OCI-LY7 (cell line): ENCODE measurements around the gene RUSC1. TPM values are rescaled to one million over a fixed set of nuclear protein-coding genes. Genes with fewer than 3 reads are reported as not detected.

Experiments
- BruUV-seq: library from RNA; stranded (reverse); fragments of 400-500 nt; replicated peaks from 2 replicates; lab custom pipeline; 2021; lab: Mats Ljungman, UMichigan
- CTCF ChIA-PET: fragments of 300-600 bp; sonication (Branson Sonifier 250); formaldehyde crosslinking; loops from one replicate; lab custom pipeline; 2022; ENCODE audit warnings: antibody characterized with exemption; ENCODE audit not compliant: unreplicated experiment; lab: Charles Lee
- POLR2A ChIA-PET: fragments of 300-600 bp; sonication (Branson Sonifier 250); formaldehyde crosslinking; loops from one replicate; lab custom pipeline; 2022; ENCODE audit warnings: antibody characterized with exemption; lab: Charles Lee
- DNase-seq: peaks from one replicate; pipeline ENCODE4 v3.0.0-alpha.2; 2015; ENCODE audit warnings: low spot score
- H2AFZ ChIP-seq: fragments of 200-600 bp; sonication (generic), shearing (Covaris generic); 2 replicates; pipeline ENCODE4 v1.6.1; 2014; ENCODE audit warnings: mild to moderate bottlenecking, antibody characterized with exemption, low read length, moderate library complexity
- H3K27ac ChIP-seq: fragments of 200-600 bp; sonication (generic); 2 replicates; pipeline ENCODE4 v1.5.1; 2014; ENCODE audit warnings: mixed run types, low read depth, mild to moderate bottlenecking, moderate library complexity, low read length, inconsistent platforms; ENCODE audit not compliant: poor library complexity, severe bottlenecking
- H3K36me3 ChIP-seq: fragments of 200-600 bp; sonication (generic); 2 replicates; pipeline ENCODE4 v1.6.1; 2014; ENCODE audit warnings: mild to moderate bottlenecking, antibody characterized with exemption, low read length, moderate library complexity, mixed read lengths; ENCODE audit not compliant: insufficient read depth
- H3K4me1 ChIP-seq: fragments of 200-600 bp; sonication (generic); 2 replicates; pipeline ENCODE4 v1.5.1; 2014; ENCODE audit warnings: mild to moderate bottlenecking, low read length; ENCODE audit not compliant: insufficient read depth, poor library complexity, severe bottlenecking
- H3K4me2 ChIP-seq: fragments of 200-600 bp; sonication (generic); 2 replicates; pipeline ENCODE4 v1.6.1; 2014; ENCODE audit warnings: mild to moderate bottlenecking, low read length
- H3K4me3 ChIP-seq: fragments of 200-600 bp; sonication (generic); 2 replicates; pipeline ENCODE4 v1.5.1; 2014; ENCODE audit warnings: mild to moderate bottlenecking, low read depth, low read length; ENCODE audit not compliant: poor library complexity, severe bottlenecking
- H3K79me2 ChIP-seq: fragments of 200-600 bp; sonication (generic); 2 replicates; pipeline ENCODE4 v1.6.1; 2016; ENCODE audit warnings: low read depth, mild to moderate bottlenecking, low read length, moderate library complexity, mixed read lengths; ENCODE audit not compliant: insufficient read depth
- H3K9me2 ChIP-seq: fragments of 200-600 bp; sonication (generic); 2 replicates; pipeline ENCODE4 v1.6.1; 2016; ENCODE audit warnings: mild to moderate bottlenecking, low read length, mixed read lengths; ENCODE audit not compliant: insufficient read depth
- H3K9me3 ChIP-seq: fragments of 200-600 bp; sonication (generic); 2 replicates; pipeline ENCODE4 v1.6.1; 2014; ENCODE audit warnings: mild to moderate bottlenecking, mixed run types, low read length, mixed read lengths
- H4K20me1 ChIP-seq: fragments of 200-600 bp; sonication (generic); 2 replicates; pipeline ENCODE4 v1.6.1; 2014; ENCODE audit warnings: mild to moderate bottlenecking, antibody characterized with exemption, low read length, moderate library complexity, mixed read lengths; ENCODE audit not compliant: insufficient read depth
- EZH2phosphoT487 ChIP-seq: fragments of 200-600 bp; sonication (generic); IDR thresholded peaks from 2 replicates; pipeline ENCODE4 v1.6.1; 2018; ENCODE audit warnings: low read depth, borderline replicate concordance, mild to moderate bottlenecking, mixed run types, antibody characterized with exemption, low read length, moderate library complexity, mixed read lengths
- intact Hi-C: fragments of 100-400 bp; cut with micrococcal nuclease; formaldehyde crosslinking; loops from one replicate; pipeline ENCODE4 v1.10.0; 2022; ENCODE audit not compliant: unreplicated experiment
- total RNA-seq, 2 experiments: library from RNA; depleted of rRNA in 1 of 2; stranded (reverse); fragments of >200 nt in 1 of 2; shearing (Covaris generic) in 1 of 2; gene quantifications; 2 replicates each; pipeline ENCODE4 v1.2.3, GENCODE V29; 2014 to 2022
- TF ChIP-seq, protein P1 (sequence below): fragments of 200-600 bp; sonication (generic); conservative IDR thresholded peaks from 2 replicates; pipeline ENCODE4 v1.5.1; 2014; ENCODE audit warnings: mild to moderate bottlenecking, antibody characterized with exemption, low read length, moderate library complexity, mixed read lengths

Gene RUSC1
- total RNA-seq, 2 experiments from 2014 or later, result 15.1 to 25.6 TPM

- H3K36me3 ChIP-seq, result peaks cover 31% of the 10 kb centered on the region
- TSS peak; percentile 80 for BruUV-seq
- peak within 1 kb of the TSS; percentile 68 for H3K27ac ChIP-seq
- peaks cover 4% of the 10 kb centered on the region; the same call in 1 of the 2 replicates for H4K20me1 ChIP-seq
- intact Hi-C loops, result loop anchor here (10.0 kb wide), 1 partner anchor 231 kb away; no protein-coding TSS in a partner anchor
- H3K9me2 ChIP-seq, result no peaks in the 10 kb centered on the region
- peaks cover 29% of the 10 kb centered on the region for H3K79me2 ChIP-seq
- TF ChIP-seq, protein P1, sequence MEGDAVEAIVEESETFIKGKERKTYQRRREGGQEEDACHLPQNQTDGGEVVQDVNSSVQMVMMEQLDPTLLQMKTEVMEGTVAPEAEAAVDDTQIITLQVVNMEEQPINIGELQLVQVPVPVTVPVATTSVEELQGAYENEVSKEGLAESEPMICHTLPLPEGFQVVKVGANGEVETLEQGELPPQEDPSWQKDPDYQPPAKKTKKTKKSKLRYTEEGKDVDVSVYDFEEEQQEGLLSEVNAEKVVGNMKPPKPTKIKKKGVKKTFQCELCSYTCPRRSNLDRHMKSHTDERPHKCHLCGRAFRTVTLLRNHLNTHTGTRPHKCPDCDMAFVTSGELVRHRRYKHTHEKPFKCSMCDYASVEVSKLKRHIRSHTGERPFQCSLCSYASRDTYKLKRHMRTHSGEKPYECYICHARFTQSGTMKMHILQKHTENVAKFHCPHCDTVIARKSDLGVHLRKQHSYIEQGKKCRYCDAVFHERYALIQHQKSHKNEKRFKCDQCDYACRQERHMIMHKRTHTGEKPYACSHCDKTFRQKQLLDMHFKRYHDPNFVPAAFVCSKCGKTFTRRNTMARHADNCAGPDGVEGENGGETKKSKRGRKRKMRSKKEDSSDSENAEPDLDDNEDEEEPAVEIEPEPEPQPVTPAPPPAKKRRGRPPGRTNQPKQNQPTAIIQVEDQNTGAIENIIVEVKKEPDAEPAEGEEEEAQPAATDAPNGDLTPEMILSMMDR, result no peak
- TF ChIP-seq EZH2phosphoT487, result no peak
- peak; percentile 97 for DNase-seq
- peak within 1 kb of the TSS; percentile 87 for H2AFZ ChIP-seq
- H3K9me3 ChIP-seq, result no peaks in the 10 kb centered on the region
- peak within 1 kb of the TSS; percentile 85 for H3K4me2 ChIP-seq
- H3K4me3 ChIP-seq, result peak within 1 kb of the TSS; percentile 81
- ChIA-PET CTCF (interaction anchor here (1.1 kb wide), 2 partner anchors 23 to 34 kb away, joined by 3 to 6 read pairs; no protein-coding TSS in a partner anchor), POLR2A (interaction anchor here (0.6 to 2.1 kb wide), 9 partner anchors 10 to 227 kb away, joined by 3 to 13 read pairs (median 5); partner anchors contain the start of genes FDPS and SCAMP3)
- peaks cover 41% of the 10 kb centered on the region for H3K4me1 ChIP-seq
Observed at GRCh38 chr1:155273343-155274245, 47.1 kb upstream of the RUSC1 start, which contains the start of gene CLK2. CLK2 (minus strand) TSS chr1:155273504; CDS start chr1:155270977, 2,527 bp downstream.

GRCh38 chr1:155277070-155277901 is 43.4 kb upstream of the RUSC1 start, which contains the start of gene HCN3:
HCN3 (plus strand) TSS chr1:155277463; CDS start chr1:155277591, 128 bp downstream.
- peak within 1 kb of the TSS; percentile 82 for H3K4me3 ChIP-seq
- peak within 1 kb of the TSS; percentile 21 for H3K27ac ChIP-seq
- H3K9me3 ChIP-seq, result no peaks in the 10 kb centered on the region
- H3K4me1 ChIP-seq, result peaks cover 39% of the 10 kb centered on the region
- no TSS peak for BruUV-seq
- H3K36me3 ChIP-seq, result peaks cover under 1% of the 10 kb centered on the region; the same call in 1 of the 2 replicates
- POLR2A ChIA-PET, result interaction anchor here (1.0 kb wide), 1 partner anchor 45 kb away, joined by 4 read pairs; no protein-coding TSS in a partner anchor
- H3K79me2 ChIP-seq, result peaks cover 8% of the 10 kb centered on the region
- CTCF ChIA-PET, result interaction anchor here (1.0 kb wide), 1 partner anchor 20 kb away, joined by 3 read pairs; no protein-coding TSS in a partner anchor
- H4K20me1 ChIP-seq, result no peaks in the 10 kb centered on the region
- intact Hi-C loops, result loop anchor here (1.0 to 10.0 kb wide), 3 partner anchors 30 to 228 kb away; no protein-coding TSS in a partner anchor
- no peaks in the 10 kb centered on the region for H3K9me2 ChIP-seq
- TF ChIP-seq, protein P1, result peak; percentile 79
- no peak for TF ChIP-seq EZH2phosphoT487
- H3K4me2 ChIP-seq, result peak within 1 kb of the TSS; percentile 100
- peak within 1 kb of the TSS; percentile 81 for H2AFZ ChIP-seq
- DNase-seq, result peak; percentile 98
